Prostate gland (tissue), 2 donors: ENCODE results near the gene LAMP1.

Experiments used
- CTCF ChIP-seq, 4 experiments: fragments of 200-600 bp in 2 of 4; fragments of 450-650 bp in 2 of 4; sonication (generic) in 2 of 4; IDR thresholded peaks; 1 replicate in 3 of 4; 2 replicates in 1 of 4; pipeline ENCODE4 v1.5.1; 2016 to 2019; ENCODE audit warnings: antibody characterized with exemption in 4 of 4, mild to moderate bottlenecking in 2 of 4, moderate library complexity in 2 of 4
- POLR2A ChIP-seq: fragments of 450-650 bp; IDR thresholded peaks from one replicate; pipeline ENCODE4 v1.6.1; 2016; ENCODE audit warnings: antibody characterized with exemption, mild to moderate bottlenecking

- peak; percentile 21 to 69 (median 61) for TF ChIP-seq CTCF (IDR thresholded peaks at IDR 0.05)
- no peak for TF ChIP-seq POLR2A
These were observed 21.7 kb upstream of the LAMP1 start for GRCh38 chr13:113275387-113275786.
